IMR-90 (cell line): ENCODE measurements around the gene SEPTIN5. TPM values are rescaled to one million over a fixed set of nuclear protein-coding genes. Genes with fewer than 3 reads are reported as not detected.

ENCODE experiments used
- ATAC-seq: fragments of 200-7000 bp; cut with Tn5 transposase; 2 replicates; pipeline ENCODE4 v1.9.1; 2020; ENCODE audit warnings: low read depth, mild to moderate bottlenecking, moderate library complexity
- BruUV-seq: library from RNA; stranded (reverse); fragments of 400-500 nt; replicated peaks from 2 replicates; lab custom pipeline; 2021; lab: Mats Ljungman, UMichigan
- CTCF ChIA-PET: fragments of 300-600 bp; formaldehyde crosslinking; extraction: SDS; loops from one replicate; lab custom pipeline; 2021; ENCODE audit warnings: antibody characterized with exemption; lab: Yijun Ruan, JAX
- POLR2A ChIA-PET: fragments of 300-600 bp; sonication (Branson Sonifier 250); formaldehyde crosslinking; loops from one replicate; lab custom pipeline; 2022; ENCODE audit warnings: antibody characterized with exemption; ENCODE audit not compliant: unreplicated experiment; lab: Charles Lee
- DNase-seq: peaks from one replicate; pipeline ENCODE4 v3.0.0; 2013
- H2AFZ ChIP-seq: replicated peaks from 2 replicates; pipeline ENCODE3; 2013; ENCODE audit warnings: low read length, mild to moderate bottlenecking; ENCODE audit not compliant: poor library complexity
- H2AK5ac ChIP-seq: 2 replicates; pipeline ENCODE4 v1.6.1; 2013; ENCODE audit warnings: low read depth, low read length, inconsistent platforms
- H2AK9ac ChIP-seq: replicated peaks from 2 replicates; pipeline ENCODE3; 2013; ENCODE audit warnings: mild to moderate bottlenecking, low read depth, low read length, moderate library complexity; ENCODE audit not compliant: poor library complexity
- H2BK120ac ChIP-seq: 2 replicates; pipeline ENCODE4 v1.6.1; 2013; ENCODE audit warnings: low read depth, low read length, inconsistent platforms
- H2BK15ac ChIP-seq: 3 replicates; pipeline ENCODE4 v1.6.1; 2013; ENCODE audit warnings: low read depth, low read length, inconsistent platforms
- H2BK20ac ChIP-seq: 2 replicates; pipeline ENCODE4 v1.6.1; 2013; ENCODE audit warnings: low read depth, mild to moderate bottlenecking, inconsistent platforms, low read length, moderate library complexity
- H2BK5ac ChIP-seq: 2 replicates; pipeline ENCODE4 v1.6.1; 2013; ENCODE audit warnings: mild to moderate bottlenecking, low read depth, low read length, inconsistent platforms; ENCODE audit not compliant: poor library complexity, severe bottlenecking
- H3K14ac ChIP-seq: replicated peaks from 2 replicates; pipeline ENCODE4 v1.6.1; 2013; ENCODE audit warnings: low read depth, low read length, inconsistent platforms
- H3K18ac ChIP-seq: 2 replicates; pipeline ENCODE4 v1.6.1; 2013; ENCODE audit warnings: low read depth, low read length, control low read depth
- H3K23ac ChIP-seq: 2 replicates; pipeline ENCODE4 v1.6.1; 2013; ENCODE audit warnings: low read depth, low read length, inconsistent platforms
- H3K27ac ChIP-seq: 2 replicates; pipeline ENCODE4 v1.5.1; 2013; ENCODE audit warnings: mild to moderate bottlenecking, control low read depth, low read length; ENCODE audit not compliant: insufficient read depth
- H3K27me3 ChIP-seq: 2 replicates; pipeline ENCODE4 v1.6.1; 2013; ENCODE audit warnings: low read length; ENCODE audit not compliant: control insufficient read depth, insufficient read depth
- H3K36me3 ChIP-seq: 2 replicates; pipeline ENCODE4 v1.6.1; 2013; ENCODE audit warnings: low read length, mixed read lengths; ENCODE audit not compliant: control insufficient read depth, insufficient read depth
- H3K4ac ChIP-seq: 2 replicates; pipeline ENCODE4 v1.6.1; 2013; ENCODE audit warnings: low read depth, low read length, inconsistent platforms
- H3K4me1 ChIP-seq: 2 replicates; pipeline ENCODE4 v1.6.1; 2013; ENCODE audit warnings: low read length, mixed read lengths; ENCODE audit not compliant: control insufficient read depth, insufficient read depth
- H3K4me2 ChIP-seq: 2 replicates; pipeline ENCODE4 v1.6.1; 2013; ENCODE audit warnings: low read depth, mild to moderate bottlenecking, control low read depth, low read length, moderate library complexity
- H3K4me3 ChIP-seq: 2 replicates; pipeline ENCODE4 v1.5.1; 2013; ENCODE audit warnings: low read depth, mild to moderate bottlenecking, control low read depth, low read length, moderate library complexity; ENCODE audit not compliant: insufficient read depth
- H3K56ac ChIP-seq: 2 replicates; pipeline ENCODE4 v1.6.1; 2013; ENCODE audit warnings: low read length, inconsistent platforms; ENCODE audit not compliant: insufficient read depth; ENCODE audit errors: extremely low read depth
- H3K79me1 ChIP-seq, 2 experiments: 2 replicates each; pipeline ENCODE4 v1.6.1; 2013; ENCODE audit warnings: low read length in 2 of 2, inconsistent platforms in 1 of 2, low read depth in 1 of 2
- H3K9ac ChIP-seq: 2 replicates; pipeline ENCODE4 v1.6.1; 2013; ENCODE audit warnings: low read depth, low read length, control low read depth
- H3K9me1 ChIP-seq: 2 replicates; pipeline ENCODE4 v1.6.1; 2013; ENCODE audit warnings: low read length, inconsistent platforms; ENCODE audit not compliant: insufficient read depth
- H3K9me3 ChIP-seq: 2 replicates; pipeline ENCODE4 v1.6.1; 2013; ENCODE audit warnings: low read length; ENCODE audit not compliant: control insufficient read depth, insufficient read depth
- H4K20me1 ChIP-seq: 2 replicates; pipeline ENCODE4 v1.6.1; 2013; ENCODE audit warnings: low read length, inconsistent platforms; ENCODE audit not compliant: insufficient read depth
- H4K5ac ChIP-seq: 2 replicates; pipeline ENCODE4 v1.6.1; 2013; ENCODE audit warnings: mild to moderate bottlenecking, low read depth, low read length, control low read depth
- H4K8ac ChIP-seq, 2 experiments: 2 replicates each; pipeline ENCODE4 v1.6.1; 2013; ENCODE audit warnings: low read depth in 2 of 2, low read length in 2 of 2, control low read depth in 1 of 2, inconsistent platforms in 1 of 2
- H4K91ac ChIP-seq: 2 replicates; pipeline ENCODE4 v1.6.1; 2013; ENCODE audit warnings: low read depth, low read length, inconsistent platforms; ENCODE audit not compliant: insufficient read depth
- CHD1 ChIP-seq: IDR thresholded peaks from 2 replicates; pipeline ENCODE4 v1.6.1; 2012; ENCODE audit warnings: low read depth, low read length, improper control_type of control experiment
- WGBS, 2 experiments: methylation state at CpG; one replicate each; pipeline versions ENCODE4 v1.1.5 to v1.1.7; 2013; ENCODE audit warnings: missing lambda C conversion rate in 2 of 2; ENCODE audit not compliant: insufficient read length in 1 of 2; ENCODE audit errors: extremely low coverage in 2 of 2; 5-methylcytosine and 5-hydroxymethylcytosine counted together
- dilution Hi-C: fragments of 300-500 bp; cut with HindIII; formaldehyde crosslinking; loops from one replicate; pipeline ENCODE4 v1.14.3; 2018; ENCODE audit warnings: low sequenced_read_pairs; ENCODE audit not compliant: unreplicated experiment
- in situ Hi-C: fragments of 300-500 bp; cut with MboI; formaldehyde crosslinking; loops from 3 replicates; pipeline ENCODE4 v1.14.3; 2019; ENCODE audit warnings: low sequenced_read_pairs, inconsistent platforms, mixed read lengths
- intact Hi-C: fragments of 100-400 bp; cut with micrococcal nuclease; formaldehyde crosslinking; loops from 2 replicates; pipeline ENCODE4 v1.10.0; 2022
- polyA plus RNA-seq, 3 experiments: library from polyadenylated mRNA; depleted of rRNA; stranded (reverse); fragments of >200 nt; gene quantifications; 2 replicates each; pipeline ENCODE4 v1.2.3, GENCODE V29; 2012; ENCODE audit warnings: low replicate concordance in 1 of 3
- total RNA-seq: library from RNA; depleted of rRNA; stranded (reverse); fragments of >200 nt; gene quantifications from 2 replicates; pipeline ENCODE4 v1.2.3, GENCODE V29; 2012

Gene SEPTIN5
- total and polyA plus RNA-seq, 2 of the 4 experiments (the other 2 are of a cell fraction), result 16.8 to 20.7 TPM

- Histone ChIP-seq H3K14ac (no peak overlapping the region), H2BK15ac (no peak overlapping the region), H3K9ac (no peak overlapping the region), H3K36me3 (no peaks in the 10 kb centered on the region), H2AK9ac (no peak overlapping the region), H3K4me3 (no peak overlapping the region), H3K23ac (no peak overlapping the region), H3K4me1 (no peaks in the 10 kb centered on the region; the same call in 1 of the 2 replicates), H2AFZ (no peak overlapping the region), H3K4ac (no peak overlapping the region), H4K20me1 (no peaks in the 10 kb centered on the region), H2AK5ac (no peak overlapping the region), H3K9me3 (peaks cover 6% of the 10 kb centered on the region; the same call in 1 of the 2 replicates), H4K5ac (no peak overlapping the region), H3K4me2 (no peak overlapping the region), H2BK120ac (no peak overlapping the region), H3K27me3 (peaks cover 11% of the 10 kb centered on the region), H3K56ac (no peak overlapping the region), H4K91ac (no peak overlapping the region), H2BK5ac (no peak overlapping the region), H3K79me1 (no peaks in the 10 kb centered on the region), H3K18ac (no peak overlapping the region), H2BK20ac (no peak overlapping the region), H3K27ac (no peak overlapping the region), H3K9me1 (no peaks in the 10 kb centered on the region), H4K8ac (no peak overlapping the region)
- no peak for TF ChIP-seq CHD1
- in situ Hi-C loops, result no loop called here
- no peak for ATAC-seq
- dilution Hi-C loops, result no loop called here
- DNase-seq, result no peak
- ChIA-PET POLR2A (no interaction called here), CTCF (interaction anchor here (1.1 to 1.2 kb wide), 2 partner anchors 10 to 56 kb away, joined by 3 to 4 read pairs; no protein-coding TSS in a partner anchor)
- no TSS peak for BruUV-seq
- intact Hi-C loops, result no loop called here
- 68% methylated on average over 6 of the region's 10 CpGs; no CpG with 5 or more reads in 1 of the 2 experiments for WGBS, 2 experiments
Observed at GRCh38 chr22:19674929-19675253, 39.4 kb upstream of the SEPTIN5 start.
